OCI-M1 (cell line): ENCODE results near the gene IGFN1.

ENCODE experiments used
- DNase-seq: peaks from one replicate; lab custom pipeline; 2025; lab: John Stamatoyannopoulos, UW

The IGFN1 gene

GRCh38 chr1:201185123-201185453 is 5.5 kb upstream of the IGFN1 start:
- DNase-seq: no peak

GRCh38 chr1:201185527-201186128 is 5.0 kb upstream of the IGFN1 start:
- DNase-seq: no peak

DNA sequence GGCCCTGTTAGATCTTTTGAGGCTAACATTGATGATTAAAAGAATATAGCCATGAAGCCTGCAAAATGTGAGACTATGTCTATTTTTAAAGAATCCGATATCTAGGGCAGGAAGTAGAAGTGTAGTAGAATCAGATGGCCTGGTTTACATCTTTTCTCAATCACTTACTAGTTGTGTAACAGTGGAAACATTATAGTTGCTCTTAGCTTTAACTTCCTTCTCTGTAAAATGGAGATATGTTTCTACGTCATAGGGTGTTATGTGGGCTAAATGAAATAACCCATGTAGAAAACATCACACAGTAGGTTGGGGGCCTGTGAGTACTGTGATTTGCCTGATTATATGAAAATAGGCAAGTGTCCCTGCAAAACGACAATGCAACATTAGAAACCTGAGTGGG is 4.4 kb upstream of the IGFN1 start:
- DNase-seq: no peak

GRCh38 chr1:201189085-201189484 is 1.5 kb upstream of the IGFN1 start:
- DNase-seq: no peak

- no peak for DNase-seq
Measured at GRCh38 chr1:201190005-201190404, 619 bp upstream of the IGFN1 start.

DNA sequence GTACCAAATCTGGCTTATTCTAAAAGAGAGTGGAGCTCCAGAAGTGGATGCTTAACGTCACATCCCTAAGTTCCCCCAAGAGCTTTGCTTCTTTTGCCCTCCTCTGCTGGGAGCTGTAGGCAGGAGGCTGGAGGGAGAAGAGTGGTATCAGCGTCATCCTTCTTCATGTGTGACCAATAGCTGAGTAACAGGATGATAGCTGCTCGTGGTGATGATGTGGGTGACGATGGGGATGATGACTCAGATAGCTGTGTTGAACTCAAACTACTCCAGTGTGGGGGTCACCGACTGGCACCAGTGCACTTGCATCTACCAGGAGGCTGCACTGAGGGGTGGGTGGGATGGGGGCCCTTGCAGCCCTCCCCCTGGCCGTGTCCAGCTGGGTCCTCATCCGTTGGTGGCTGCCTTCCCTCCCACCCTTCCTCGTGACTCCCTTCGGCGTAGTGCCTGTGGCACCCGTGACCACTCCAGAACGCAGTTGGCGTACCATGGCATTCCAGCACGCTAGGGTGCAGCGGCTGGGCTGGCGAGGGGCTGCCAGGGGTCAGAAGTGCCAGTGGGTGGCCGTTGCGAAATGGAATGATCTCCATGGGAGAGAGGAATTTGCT is 1.1 kb downstream of the IGFN1 start:
- DNase-seq: no peak

- no peak for DNase-seq
Measured at GRCh38 chr1:201192261-201192788, 1.7 kb downstream of the IGFN1 start.

GRCh38 chr1:201194046-201194445 is 3.4 kb downstream of the IGFN1 start:
- DNase-seq: no peak

DNA sequence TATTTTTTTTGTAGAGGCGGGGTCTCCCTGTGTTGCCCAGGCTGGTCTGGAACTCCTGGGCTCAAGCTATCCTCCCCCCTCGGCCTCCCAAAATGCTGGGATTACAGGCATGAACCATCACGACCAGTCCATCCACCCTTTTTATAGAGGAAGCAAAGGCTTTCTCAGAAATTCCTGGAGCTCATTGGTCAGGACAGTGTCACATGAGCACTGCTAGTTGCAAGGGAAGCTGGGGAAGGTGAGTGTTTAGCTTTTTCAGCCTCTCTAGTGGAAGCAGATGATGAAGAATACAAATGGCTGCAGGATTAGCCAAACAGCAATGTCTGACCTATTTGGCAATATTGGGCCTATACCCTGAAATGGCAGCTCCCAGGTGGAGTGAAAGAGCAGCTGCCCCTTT is 8.0 kb downstream of the IGFN1 start:
- no peak for DNase-seq

DNA sequence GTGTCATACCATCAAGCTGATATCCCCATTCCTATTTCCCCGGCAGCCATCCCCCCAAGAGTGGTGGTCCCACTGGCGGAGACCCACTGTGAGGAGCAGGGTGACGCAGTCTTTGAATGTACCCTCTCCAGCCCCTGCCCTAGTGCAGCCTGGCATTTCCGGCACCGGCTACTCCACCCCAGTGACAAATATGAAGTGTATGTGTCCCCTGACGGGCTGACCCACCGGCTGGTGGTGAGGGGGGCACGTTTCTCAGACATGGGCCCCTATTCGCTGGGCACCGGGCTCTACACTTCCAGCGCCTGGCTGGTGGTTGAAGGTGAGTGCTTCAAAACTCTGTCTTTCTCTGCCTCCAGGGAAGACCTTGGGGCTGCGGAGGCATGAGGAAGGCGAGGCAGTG is 14.4 kb downstream of the IGFN1 start:
- no peak for DNase-seq

- DNase-seq: no peak
Measured at GRCh38 chr1:201206176-201206575, 15.6 kb downstream of the IGFN1 start.

DNA sequence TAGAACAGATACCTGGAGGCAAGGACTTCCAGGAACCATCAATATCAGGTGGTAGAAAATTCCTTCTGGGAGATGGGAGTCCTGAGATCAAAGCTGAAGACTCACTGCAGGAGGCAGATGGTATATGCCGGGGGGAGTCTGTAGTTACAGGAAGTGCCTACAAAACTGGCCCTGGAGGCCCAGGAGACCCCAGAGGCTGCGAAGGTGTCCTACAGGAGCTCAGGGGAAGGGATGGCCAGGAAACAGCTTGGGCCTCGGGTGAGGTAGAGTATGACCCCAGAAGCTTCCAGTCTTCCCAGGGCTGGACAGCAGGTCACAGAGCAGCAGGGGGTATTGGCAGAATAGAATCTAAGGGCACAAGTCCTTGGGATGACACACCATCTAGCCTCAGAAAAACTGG is 16.4 kb downstream of the IGFN1 start:
- no peak for DNase-seq

DNA sequence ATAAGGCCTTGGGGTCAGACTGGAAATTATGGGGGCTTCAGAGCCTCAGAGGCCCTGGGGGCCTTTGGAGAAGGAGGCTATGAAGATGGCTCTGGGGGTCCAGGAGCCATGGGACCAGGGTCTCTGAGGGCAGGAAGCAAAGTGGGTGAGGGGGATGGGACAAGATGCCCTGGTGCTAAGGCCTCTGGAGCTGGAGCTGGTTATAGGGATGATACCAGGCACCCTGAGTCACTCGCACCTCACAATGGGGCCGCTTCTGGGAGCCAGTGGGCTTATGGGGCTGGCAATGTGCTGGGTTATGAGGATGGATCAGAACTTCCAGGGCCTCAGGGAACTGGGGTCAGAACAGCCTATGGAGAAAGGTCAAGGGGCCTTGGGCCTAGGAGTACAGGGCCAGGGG is 17.6 kb downstream of the IGFN1 start:
- no peak for DNase-seq

DNA sequence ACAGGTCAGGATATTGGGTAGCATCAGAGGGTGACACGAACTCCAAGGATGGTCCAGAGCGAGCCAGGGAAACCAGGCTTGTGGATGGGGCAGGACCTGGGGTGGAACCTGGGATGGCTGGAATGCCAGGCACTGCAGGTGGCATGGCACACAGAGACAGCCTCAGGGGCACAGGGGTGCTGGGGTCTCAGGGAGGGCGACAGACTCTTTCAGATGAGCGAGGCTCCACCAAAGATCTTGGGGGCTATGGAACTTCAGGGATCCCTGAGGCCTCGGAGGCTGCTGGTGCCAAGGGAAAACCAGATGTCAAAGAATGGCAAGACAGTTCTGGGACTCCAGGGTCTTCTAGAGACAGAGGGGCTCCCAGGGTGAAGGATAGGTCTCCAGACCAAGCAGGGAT is 21.4 kb downstream of the IGFN1 start:
- DNase-seq: no peak

DNA sequence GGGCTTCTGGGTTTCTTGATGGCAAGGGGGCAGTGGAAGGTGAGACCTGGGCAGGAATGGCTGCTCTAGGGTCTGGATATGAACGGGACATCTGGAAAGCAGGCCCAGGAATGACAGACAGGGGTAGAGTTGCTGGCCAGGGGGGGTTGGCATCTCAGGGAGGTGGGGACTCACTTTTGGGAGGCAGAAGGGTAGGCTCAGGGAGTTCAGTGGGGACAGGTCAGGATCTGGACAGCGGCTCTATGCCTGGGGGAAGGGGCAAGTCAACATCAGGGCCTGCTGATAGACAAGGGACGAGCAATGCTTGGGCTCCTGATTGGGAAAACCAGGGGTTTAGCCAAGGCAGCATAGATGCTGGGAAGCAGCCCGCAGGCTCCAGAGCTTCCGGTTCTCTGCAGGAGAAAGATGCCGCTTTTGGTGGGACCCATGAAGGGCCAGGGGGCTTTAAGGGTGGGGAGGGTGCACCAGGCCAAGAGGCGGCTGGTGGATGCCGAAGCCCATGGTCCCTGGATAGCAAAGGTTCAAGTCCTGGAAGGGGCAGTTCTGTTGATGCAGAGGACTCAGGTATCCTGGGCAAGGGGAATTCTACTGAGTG is 21.9 kb downstream of the IGFN1 start:
- DNase-seq: no peak

GRCh38 chr1:201213106-201213770 is 22.6 kb downstream of the IGFN1 start:
- no peak for DNase-seq

DNA sequence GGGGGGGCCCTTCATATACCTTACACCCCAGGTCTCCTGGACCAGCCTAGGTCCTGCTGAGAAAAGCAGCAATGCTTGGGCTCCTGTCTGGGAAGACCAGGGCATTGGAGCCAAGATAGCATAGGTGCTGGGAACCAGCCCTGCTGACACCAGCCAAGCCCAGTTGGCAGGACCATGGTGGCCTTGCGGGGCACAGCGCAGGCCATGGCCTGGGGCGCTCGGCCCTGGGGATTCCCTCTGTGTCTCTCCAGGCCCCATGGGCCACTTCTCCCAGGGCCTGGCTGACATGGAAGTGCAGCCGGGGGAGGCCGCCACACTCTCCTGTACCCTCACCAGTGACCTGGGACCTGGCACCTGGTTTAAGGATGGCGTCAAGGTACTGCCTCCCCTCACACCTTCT is 23.3 kb downstream of the IGFN1 start:
- DNase-seq: no peak

DNA sequence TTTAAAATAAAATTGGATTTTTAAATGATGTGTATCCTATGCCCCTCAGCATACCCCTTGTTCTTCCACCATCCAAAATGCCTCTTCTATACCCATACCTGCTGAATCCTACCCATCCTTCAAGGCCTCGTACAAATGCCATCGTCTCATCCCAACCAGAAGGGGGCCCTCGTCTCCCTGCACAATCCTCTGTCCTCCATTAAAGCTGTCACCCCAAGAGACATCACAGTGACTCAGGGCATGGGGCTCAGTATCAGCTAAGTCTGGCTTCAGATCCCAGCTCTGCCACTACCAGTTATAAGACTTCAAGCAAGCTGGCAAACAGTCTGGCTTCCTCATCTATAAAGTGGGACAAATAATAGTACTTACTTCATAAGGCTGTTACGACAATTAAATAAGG is 23.8 kb downstream of the IGFN1 start:
- peak; percentile 28 for DNase-seq

DNA sequence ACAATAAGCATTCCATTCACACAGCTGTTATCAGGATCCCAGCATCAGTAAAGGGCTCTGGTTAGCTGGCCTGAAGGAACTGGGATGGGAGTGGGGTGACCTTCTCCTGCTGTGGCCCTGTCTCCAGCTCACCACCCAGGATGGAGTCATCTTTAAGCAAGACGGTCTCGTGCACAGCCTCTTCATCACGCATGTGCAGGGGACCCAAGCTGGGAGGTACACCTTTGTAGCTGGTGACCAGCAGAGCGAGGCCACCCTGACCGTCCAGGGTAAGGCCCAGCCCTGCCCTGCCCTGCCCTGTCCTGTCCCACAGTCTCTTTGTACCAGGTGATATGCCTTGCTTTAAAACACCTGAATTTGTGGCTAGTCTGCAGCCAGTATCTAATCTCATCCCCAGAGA is 24.3 kb downstream of the IGFN1 start:
- DNase-seq: no peak

DNA sequence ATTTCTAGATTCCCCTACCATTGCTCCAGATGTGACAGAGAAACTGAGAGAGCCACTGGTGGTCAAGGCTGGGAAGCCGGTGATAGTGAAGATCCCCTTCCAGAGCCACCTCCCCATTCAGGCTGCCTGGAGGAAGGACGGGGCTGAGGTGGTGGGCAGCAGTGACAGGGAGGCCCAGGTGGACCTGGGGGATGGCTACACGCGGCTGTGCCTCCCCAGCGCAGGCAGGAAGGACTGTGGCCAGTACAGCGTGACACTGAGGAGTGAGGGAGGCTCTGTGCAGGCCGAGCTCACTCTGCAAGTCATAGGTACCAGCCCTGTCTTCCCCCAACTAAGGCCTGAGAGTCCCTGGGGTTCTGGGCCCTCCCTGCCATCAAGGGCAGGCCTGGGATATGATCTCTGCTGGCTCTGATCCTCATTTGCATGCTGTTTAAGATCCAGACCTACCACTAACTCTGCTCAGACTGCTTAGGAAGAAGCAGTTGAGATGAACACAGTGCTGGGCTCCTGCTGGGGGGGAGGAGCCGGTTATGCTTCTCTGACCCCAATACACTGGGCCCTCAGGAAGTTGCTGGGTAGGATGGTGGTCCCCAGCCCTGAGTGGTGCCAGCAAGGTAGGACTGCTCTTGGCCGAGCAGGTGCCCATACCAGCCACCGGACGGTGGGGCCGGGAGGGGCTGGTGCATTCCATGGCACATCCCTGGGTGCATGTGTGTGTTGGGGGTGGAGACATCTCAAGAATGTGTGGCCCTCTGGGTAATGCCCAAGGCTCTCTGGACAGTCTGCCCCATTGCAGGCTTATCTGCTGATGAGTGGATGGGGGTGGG is 25.1 kb downstream of the IGFN1 start:
- no peak for DNase-seq

- DNase-seq: no peak
Measured at GRCh38 chr1:201216395-201217085, 25.9 kb downstream of the IGFN1 start.

DNA sequence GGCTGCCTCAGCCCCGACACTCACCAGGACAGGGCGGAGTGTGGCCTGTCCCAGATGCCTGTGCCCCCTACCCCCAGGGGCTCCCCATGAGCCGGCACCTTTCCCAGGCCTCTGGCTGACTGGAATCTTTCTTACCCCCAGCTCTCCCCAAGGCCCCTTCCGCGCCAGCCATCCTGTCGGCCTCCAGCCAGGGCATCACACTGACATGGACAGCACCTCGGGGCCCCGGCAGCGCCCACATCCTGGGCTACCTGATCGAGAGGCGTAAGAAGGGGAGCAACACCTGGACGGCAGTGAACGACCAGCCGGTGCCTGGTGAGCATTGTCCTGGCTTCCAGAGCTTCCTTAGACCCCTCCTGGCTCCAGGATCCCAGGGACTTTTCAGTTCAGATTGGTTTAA is 26.5 kb downstream of the IGFN1 start:
- DNase-seq: no peak
